ENCODE data around the gene CLK3. TPM values are rescaled to one million over a fixed set of nuclear protein-coding genes. Genes with fewer than 3 reads are reported as not detected.
A peak's percentile ranks its signal among the peaks of the same experiment; 100 is the strongest.

Gene CLK3
- polyA plus RNA-seq, 10 donors, result 37.3 to 51.9 (median 43.1) TPM

GRCh38 chr15:74599156-74599555 lies 16.5 kb upstream of the CLK3 start:
- DNase-seq, result no peak

- DNase-seq, result no peak
These were observed 12.4 kb upstream of the CLK3 start for GRCh38 chr15:74603026-74603788.

- DNase-seq, result no peak
These were observed 11.6 kb upstream of the CLK3 start for GRCh38 chr15:74603789-74604705.

- DNase-seq, result no peak
These were observed 10.4 kb upstream of the CLK3 start for GRCh38 chr15:74604983-74605794.

GRCh38 chr15:74605795-74606150 lies 9.9 kb upstream of the CLK3 start:
- no peak for DNase-seq

GRCh38 chr15:74608786-74609185 lies 6.8 kb upstream of the CLK3 start:
- no peak for DNase-seq

- DNase-seq, result no peak
These were observed 5.7 kb upstream of the CLK3 start for GRCh38 chr15:74609938-74610301.

- peak in 2 of 3 donors; percentile 39 to 72 for DNase-seq
These were observed 5.2 kb upstream of the CLK3 start for GRCh38 chr15:74610302-74610951.

- no peak for DNase-seq
These were observed 4.3 kb upstream of the CLK3 start for GRCh38 chr15:74611341-74611740.

- DNase-seq, result no peak
These were observed 3.8 kb upstream of the CLK3 start for GRCh38 chr15:74611834-74612233.

GRCh38 chr15:74612677-74613076 lies 3.0 kb upstream of the CLK3 start:
- no peak for DNase-seq

- no peak for DNase-seq
These were observed 2.3 kb upstream of the CLK3 start for GRCh38 chr15:74613089-74613952.

GRCh38 chr15:74613953-74614743 lies 1.5 kb upstream of the CLK3 start:
- no peak for DNase-seq

- DNase-seq, result peak; percentile 81 to 95 (median 91)
These were observed 710 bp upstream of the CLK3 start for GRCh38 chr15:74614744-74615507.

GRCh38 chr15:74616366-74616939 lies 817 bp downstream of the CLK3 start:
- DNase-seq, result peak in 2 of 3 donors; percentile 48 to 64

GRCh38 chr15:74616996-74617395 lies 1.4 kb downstream of the CLK3 start:
- no peak for DNase-seq

GRCh38 chr15:74618841-74619596 lies 3.4 kb downstream of the CLK3 start:
- DNase-seq, result no peak

Measured in muscle of back (tissue), 11 donors.